H1 (cell line): ENCODE data around the gene LRIG2. TPM values are rescaled to one million over a fixed set of nuclear protein-coding genes. Genes with fewer than 3 reads are reported as not detected.

ENCODE experiments used
- BCL11A ChIP-seq, 2 experiments: IDR thresholded peaks; one replicate each; pipeline ENCODE4 v1.6.1; 2011; ENCODE audit warnings: low read depth in 2 of 2, low read length in 2 of 2, mild to moderate bottlenecking in 2 of 2
- HDAC2 ChIP-seq, 2 experiments: fragments of 300-600 bp in 1 of 2; sonication (generic) in 1 of 2; IDR thresholded peaks; 2 replicates each; pipeline ENCODE4 v1.6.1; 2011 to 2012; ENCODE audit warnings: low read depth in 2 of 2, low read length in 2 of 2, mild to moderate bottlenecking in 2 of 2, moderate library complexity in 2 of 2, borderline replicate concordance in 1 of 2, inconsistent platforms in 1 of 2
- NANOG ChIP-seq: IDR thresholded peaks from 2 replicates; pipeline ENCODE4 v1.6.1; 2011; ENCODE audit warnings: low read length, low read depth, mild to moderate bottlenecking, inconsistent platforms; ENCODE audit not compliant: insufficient read depth, poor library complexity, severe bottlenecking
- POU5F1 ChIP-seq: IDR thresholded peaks from 2 replicates; pipeline ENCODE4 v1.6.1; 2011; ENCODE audit warnings: low read depth, mild to moderate bottlenecking, low read length, moderate library complexity
- SP1 ChIP-seq: IDR thresholded peaks from 2 replicates; pipeline ENCODE4 v1.6.1; 2011; ENCODE audit warnings: low read depth, low read length
- SUZ12 ChIP-seq: fragments of 200-600 bp; sonication (generic); IDR thresholded peaks from 2 replicates; pipeline ENCODE4 v1.6.1; 2012; ENCODE audit warnings: mild to moderate bottlenecking, inconsistent platforms, low read length, moderate library complexity, mixed read lengths
- TAF1 ChIP-seq: IDR thresholded peaks from 2 replicates; pipeline ENCODE4 v1.6.1; 2011; ENCODE audit warnings: mild to moderate bottlenecking, low read depth, low read length
- TAF7 ChIP-seq: optimal IDR thresholded peaks from 2 replicates; pipeline ENCODE3; 2011; ENCODE audit warnings: low read depth, mild to moderate bottlenecking, inconsistent platforms, low read length, moderate library complexity, borderline replicate concordance
- TEAD4 ChIP-seq: IDR thresholded peaks from 2 replicates; pipeline ENCODE4 v1.6.1; 2012; ENCODE audit warnings: low read depth, low read length, inconsistent platforms, mixed read lengths
- polyA plus RNA-seq, 7 experiments: library from polyadenylated mRNA; depleted of rRNA in 3 of 7; stranded (reverse) in 5 of 7; unstranded in 2 of 7; fragments of >200 nt in 5 of 7; fragments of 200-250 nt in 2 of 7; gene quantifications; 1 replicate in 5 of 7; 2 replicates in 1 of 7; 4 replicates in 1 of 7; pipeline versions ENCODE4 v1.2.1 to v1.2.3, GENCODE V29; 2011 to 2013; ENCODE audit warnings: missing spikeins in 2 of 7, mixed read lengths in 2 of 7
- total RNA-seq: library from RNA; stranded (reverse); fragmentation: NEBNext Ultra II Directional; extraction: Animal tissue kit (Norgen Biotek cat#: 25700); gene quantifications from 2 replicates; pipeline ENCODE4 v1.2.1, GENCODE V29; 2021
- TF ChIP-seq, protein P1 (sequence below): IDR thresholded peaks from 2 replicates; pipeline ENCODE4 v1.6.1; 2011; ENCODE audit warnings: low read depth, mild to moderate bottlenecking, low read length; ENCODE audit not compliant: insufficient read depth

The LRIG2 gene
- total and polyA plus RNA-seq, 2 of the 8 experiments (the other 6 are each of a cell fraction or from before 2014, with no cell fraction given): 16.2 to 20.9 TPM

DNA sequence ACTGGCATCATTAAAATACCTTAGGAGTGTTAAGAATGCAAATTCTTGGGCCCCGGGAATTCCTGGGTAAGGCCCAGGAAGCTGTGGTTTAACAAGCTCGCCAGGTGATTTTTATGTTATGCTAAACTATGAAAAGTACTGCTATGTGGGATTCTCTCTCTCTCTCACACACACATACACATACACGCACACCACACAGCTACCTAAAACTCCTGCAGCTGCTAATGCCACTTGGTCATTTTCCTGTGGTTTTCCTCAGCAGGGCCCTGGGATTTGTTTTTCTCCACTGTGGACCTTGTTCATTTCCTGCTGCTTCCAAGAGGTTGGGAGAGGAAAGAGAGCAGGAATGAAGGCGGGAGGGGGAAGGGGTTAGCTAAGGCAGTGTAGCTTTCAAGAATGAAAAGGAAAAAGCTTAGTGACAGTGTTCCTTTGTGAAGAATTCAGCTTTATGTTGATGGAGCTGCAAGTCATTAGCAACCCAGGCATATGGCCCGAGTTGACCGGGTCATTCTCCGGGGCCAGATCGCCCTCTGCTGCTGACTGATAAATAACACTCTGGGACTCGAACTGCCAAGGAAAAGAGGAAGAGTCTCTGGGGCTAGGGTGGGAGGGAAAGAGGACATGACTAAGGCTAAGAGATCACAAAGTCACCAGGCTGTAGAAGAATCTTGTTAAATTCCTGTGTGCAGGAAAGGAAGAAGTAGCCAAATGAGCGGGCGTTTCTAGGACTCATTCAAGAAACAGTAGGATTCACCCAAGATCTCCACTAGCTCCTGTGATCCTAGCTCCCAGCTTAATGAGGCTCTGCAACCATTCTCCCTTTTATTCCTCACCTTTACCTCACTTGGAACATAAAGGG lies 30.5 kb upstream of the LRIG2 start (continued):
- TF ChIP-seq HDAC2 (IDR thresholded peaks at IDR 0.05; ENCODE audit: borderline replicate concordance in 1 of 2, low read depth in 2 of 2, low read length in 2 of 2): peak; percentile 60 to 89; a peak in 3 of 4 replicates
- peak; percentile 6 for TF ChIP-seq NANOG
- TF ChIP-seq, protein P1, sequence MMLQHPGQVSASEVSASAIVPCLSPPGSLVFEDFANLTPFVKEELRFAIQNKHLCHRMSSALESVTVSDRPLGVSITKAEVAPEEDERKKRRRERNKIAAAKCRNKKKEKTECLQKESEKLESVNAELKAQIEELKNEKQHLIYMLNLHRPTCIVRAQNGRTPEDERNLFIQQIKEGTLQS: no peak
- TF ChIP-seq TAF7: peak; percentile 71
- no peak for TF ChIP-seq SUZ12
- TF ChIP-seq POU5F1: no peak
- TF ChIP-seq SP1: peak; percentile 72
- TF ChIP-seq TAF1: peak; percentile 54; the same call in 1 of the 2 replicates
- TF ChIP-seq BCL11A (IDR thresholded peaks at IDR 0.05; ENCODE audit: low read depth in 2 of 2, low read length in 2 of 2): no peak
- TF ChIP-seq TEAD4: peak; percentile 85
